Measurements from ENCODE around the gene CHPF. TPM values are rescaled to one million over a fixed set of nuclear protein-coding genes. Genes with fewer than 3 reads are reported as not detected.

The CHPF gene
- total RNA-seq, 1 experiment from 2014 or later = 17.5 TPM

DNA sequence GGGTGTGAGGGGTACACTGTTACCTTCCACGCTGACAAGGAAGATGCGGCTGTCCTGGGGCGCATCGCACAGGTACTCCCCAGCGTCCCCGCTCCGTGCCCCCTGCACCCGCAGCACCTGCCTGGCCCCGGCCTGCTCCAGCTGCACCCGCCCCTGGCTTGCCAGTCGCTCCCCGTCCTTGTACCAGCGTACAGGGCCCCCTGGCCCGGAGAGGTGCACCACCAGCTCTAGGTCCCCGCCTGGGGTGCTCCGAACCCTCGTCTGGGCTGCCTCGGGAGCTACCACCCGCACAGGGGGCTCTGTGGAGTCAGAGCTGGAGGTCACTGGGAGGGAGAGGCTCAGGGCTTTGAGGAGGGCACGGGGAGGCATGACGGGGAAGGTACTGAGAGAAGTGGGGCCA is 13.7 kb upstream of the CHPF start:
- Histone ChIP-seq H3K27ac (ENCODE audit: low read length) (no peak overlapping the region), H3K36me3 (ENCODE audit: control insufficient read depth, insufficient read depth, low read length) (no peaks in the 10 kb centered on the region), H3K4me3 (ENCODE audit: low read depth in 2 of 2, low read length in 2 of 2) (no peak overlapping the region), H3K27me3 (ENCODE audit: control insufficient read depth, insufficient read depth, low read length) (no peaks in the 10 kb centered on the region), H3K4me1 (ENCODE audit: control insufficient read depth, insufficient read depth, low read length) (peaks cover 7% of the 10 kb centered on the region), H3K9me3 (ENCODE audit: control insufficient read depth, insufficient read depth, low read depth, low read length) (no peaks in the 10 kb centered on the region)
- intact Hi-C loops (cut with micrococcal nuclease; ENCODE audit: unreplicated experiment) = no loop called here
- DNase-seq (ENCODE audit: low read depth, low spot score) (no peak), ATAC-seq (no peak)
- ChIA-PET POLR2A (no interaction called here), CTCF (no interaction called here)
- BruUV-seq (replicated peaks) = no TSS peak
- no peak for TF ChIP-seq REST (IDR thresholded peaks at IDR 0.05; ENCODE audit: insufficient read depth in 1 of 2, low read depth in 2 of 2, low read length in 1 of 2)
- no peak for TF ChIP-seq TCF7L2 (IDR thresholded peaks at IDR 0.05; ENCODE audit: low read depth, low read length)
- no peak for TF ChIP-seq POLR2AphosphoS5 (IDR thresholded peaks at IDR 0.05; ENCODE audit: low read depth, low read length)
- TF ChIP-seq CTCF (IDR thresholded peaks at IDR 0.05) = no peak
- no peak for TF ChIP-seq SIN3A (IDR thresholded peaks at IDR 0.05; ENCODE audit: borderline replicate concordance, insufficient read depth, low read depth, low read length)
- in situ Hi-C loops (cut with HindIII; ENCODE audit: low pct_unique_long_range_greater_than_20kb, low sequenced_read_pairs) = no loop called here

GRCh38 chr2:219556413-219556812 is 12.8 kb upstream of the CHPF start:
- ChIA-PET POLR2A (no interaction called here), CTCF (no interaction called here)
- Histone ChIP-seq H3K9me3 (ENCODE audit: control insufficient read depth, insufficient read depth, low read depth, low read length) (no peaks in the 10 kb centered on the region), H3K4me3 (ENCODE audit: low read depth in 2 of 2, low read length in 2 of 2) (no peak overlapping the region), H3K36me3 (ENCODE audit: control insufficient read depth, insufficient read depth, low read length) (no peaks in the 10 kb centered on the region), H3K27ac (ENCODE audit: low read length) (no peak overlapping the region), H3K4me1 (ENCODE audit: control insufficient read depth, insufficient read depth, low read length) (peaks cover 6% of the 10 kb centered on the region), H3K27me3 (ENCODE audit: control insufficient read depth, insufficient read depth, low read length) (no peaks in the 10 kb centered on the region)
- intact Hi-C loops (cut with micrococcal nuclease; ENCODE audit: unreplicated experiment) (no loop called here), in situ Hi-C loops (cut with HindIII; ENCODE audit: low pct_unique_long_range_greater_than_20kb, low sequenced_read_pairs) (no loop called here)
- TF ChIP-seq REST (IDR thresholded peaks at IDR 0.05; ENCODE audit: insufficient read depth in 1 of 2, low read depth in 2 of 2, low read length in 1 of 2) = no peak
- no peak for TF ChIP-seq POLR2AphosphoS5 (IDR thresholded peaks at IDR 0.05; ENCODE audit: low read depth, low read length)
- TF ChIP-seq CTCF (IDR thresholded peaks at IDR 0.05) = no peak
- TF ChIP-seq TCF7L2 (IDR thresholded peaks at IDR 0.05; ENCODE audit: low read depth, low read length) = no peak
- TF ChIP-seq SIN3A (IDR thresholded peaks at IDR 0.05; ENCODE audit: borderline replicate concordance, insufficient read depth, low read depth, low read length) = no peak
- ATAC-seq (no peak), DNase-seq (ENCODE audit: low read depth, low spot score) (no peak)
- no TSS peak for BruUV-seq (replicated peaks)

Data from Panc1 (cell line).